Upper lobe of left lung (tissue), 6 donors: ENCODE data around the gene BFSP2. TPM values are rescaled to one million over a fixed set of nuclear protein-coding genes. Genes with fewer than 3 reads are reported as not detected.
"Not testable (repeated sequence)": the region's sequence is repeated elsewhere in the genome, so short reads cannot be mapped to it uniquely, and the experiment has no call there.

ENCODE experiments used
- ATAC-seq, 2 donors: fragments of 200-7000 bp; cut with Tn5 transposase; one replicate each; pipeline ENCODE4 v1.9.1; 2022; ENCODE audit warnings: mild to moderate bottlenecking in 2 of 2, moderate library complexity in 2 of 2; ENCODE audit not compliant: low FRiP score in 2 of 2
- DNase-seq, 2 donors: peaks; one replicate each; pipeline ENCODE4 v3.0.0-alpha.2; 2019 to 2020
- H3K27ac ChIP-seq, 4 donors: fragments of 200-600 bp; sonication (generic); one replicate each; pipeline ENCODE4 v1.5.1; 2016 to 2019
- H3K27me3 ChIP-seq, 4 donors: fragments of 200-600 bp; sonication (generic); one replicate each; pipeline ENCODE4 v1.5.1; 2017 to 2019
- H3K36me3 ChIP-seq, 4 donors: fragments of 200-600 bp; sonication (generic); one replicate each; pipeline ENCODE4 v1.5.1; 2016 to 2019
- H3K4me1 ChIP-seq, 4 donors: fragments of 200-600 bp; sonication (generic); one replicate each; pipeline ENCODE4 v1.5.1; 2018 to 2019
- H3K4me3 ChIP-seq, 4 donors: fragments of 200-600 bp; sonication (generic); one replicate each; pipeline ENCODE4 v1.5.1; 2017 to 2019; ENCODE audit warnings: mild to moderate bottlenecking in 2 of 4, moderate library complexity in 1 of 4
- H3K9me3 ChIP-seq, 4 donors: fragments of 200-600 bp; sonication (generic); one replicate each; pipeline ENCODE4 v1.5.1; 2018 to 2019
- EP300 ChIP-seq, 4 donors: sonication (generic); formaldehyde crosslinking; IDR thresholded peaks; one replicate each; pipeline ENCODE4 v1.5.1; 2017; ENCODE audit warnings: antibody characterized with exemption in 4 of 4, control low read depth in 2 of 4
- POLR2A ChIP-seq, 4 donors: fragments of 450-650 bp; IDR thresholded peaks; one replicate each; pipeline ENCODE4 v1.5.1; 2016 to 2017; ENCODE audit warnings: antibody characterized with exemption in 4 of 4, mild to moderate bottlenecking in 2 of 4
- POLR2AphosphoS5 ChIP-seq, 2 donors: sonication (generic); formaldehyde crosslinking; IDR thresholded peaks; one replicate each; pipeline ENCODE4 v1.5.1; 2017; ENCODE audit warnings: antibody characterized with exemption in 2 of 2
- WGBS, 2 donors: methylation state at CpG; one replicate each; pipeline ENCODE4 v1.1.5; 2017 to 2018; 5-methylcytosine and 5-hydroxymethylcytosine counted together
- total RNA-seq, 6 donors: library from RNA; depleted of rRNA in 4 of 6; stranded (reverse); fragments of >200 nt in 4 of 6; gene quantifications; one replicate each; pipeline versions ENCODE4 v1.1.0 to v1.2.1, GENCODE V29; 2016 to 2021
- TF ChIP-seq, protein P1 (sequence below), 6 experiments: fragments of 450-650 bp in 4 of 6; fragments of 200-600 bp in 2 of 6; sonication (generic) in 2 of 6; IDR thresholded peaks; one replicate each; pipeline ENCODE4 v1.5.1; 2016 to 2019; ENCODE audit warnings: antibody characterized with exemption in 6 of 6
- donor health status: DM: no; HTN: no; CAD: no; lungs with moderate emphysema.
- donor health status: DM: no; HTN: yes; CAD: no; lungs with severe emphysema.

The BFSP2 gene
- total RNA-seq, 6 donors from 2014 or later = 0.69 TPM; not detected in 5

DNA sequence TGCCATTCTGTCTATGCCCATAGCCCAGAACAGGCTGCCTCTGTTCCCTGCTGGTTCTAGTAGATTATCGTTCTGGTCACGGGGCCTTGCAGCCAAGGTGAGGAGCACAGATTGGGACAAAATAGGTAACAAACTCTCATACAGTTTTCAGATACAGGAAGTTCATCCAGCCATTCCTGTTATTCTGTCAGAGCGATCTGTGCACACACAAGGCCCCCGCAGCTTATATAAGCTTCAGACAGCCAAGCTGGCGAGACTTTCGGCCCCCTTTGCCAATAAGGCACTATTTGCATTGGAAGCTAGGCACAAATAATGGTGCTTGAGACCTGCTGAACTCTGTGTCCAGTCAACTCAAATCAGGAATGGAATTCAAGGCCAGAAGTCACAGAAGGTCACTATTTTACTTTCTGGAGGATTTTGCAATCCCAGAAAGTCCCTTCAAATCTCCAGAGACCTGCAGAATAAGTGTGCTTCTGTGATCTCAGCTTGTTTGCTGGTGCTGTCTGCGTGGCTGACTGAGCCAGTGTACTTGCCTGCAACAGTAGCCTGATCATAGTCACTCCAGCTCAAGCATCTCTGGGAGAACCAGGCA, 69.4 kb downstream of the BFSP2 start:
- Histone ChIP-seq H3K4me1 (peaks cover 6 to 22% (median 11%) of the 10 kb centered on the region in 4 donors), H3K4me3 (no peak overlapping the region), H3K9me3 (no peaks in the 10 kb centered on the region), H3K36me3 (no peaks in the 10 kb centered on the region), H3K27me3 (no peaks in the 10 kb centered on the region), H3K27ac (peak overlapping the region in 2 of 4 donors; percentile 30 to 46)
- ATAC-seq (peak in 1 of 2 donors; percentile 7), DNase-seq (peak in 1 of 2 donors; percentile 70)
- WGBS, 2 donors = 51 to 78% methylated on average over 6 to 7 of the region's 7 CpGs
- TF ChIP-seq, protein P1, sequence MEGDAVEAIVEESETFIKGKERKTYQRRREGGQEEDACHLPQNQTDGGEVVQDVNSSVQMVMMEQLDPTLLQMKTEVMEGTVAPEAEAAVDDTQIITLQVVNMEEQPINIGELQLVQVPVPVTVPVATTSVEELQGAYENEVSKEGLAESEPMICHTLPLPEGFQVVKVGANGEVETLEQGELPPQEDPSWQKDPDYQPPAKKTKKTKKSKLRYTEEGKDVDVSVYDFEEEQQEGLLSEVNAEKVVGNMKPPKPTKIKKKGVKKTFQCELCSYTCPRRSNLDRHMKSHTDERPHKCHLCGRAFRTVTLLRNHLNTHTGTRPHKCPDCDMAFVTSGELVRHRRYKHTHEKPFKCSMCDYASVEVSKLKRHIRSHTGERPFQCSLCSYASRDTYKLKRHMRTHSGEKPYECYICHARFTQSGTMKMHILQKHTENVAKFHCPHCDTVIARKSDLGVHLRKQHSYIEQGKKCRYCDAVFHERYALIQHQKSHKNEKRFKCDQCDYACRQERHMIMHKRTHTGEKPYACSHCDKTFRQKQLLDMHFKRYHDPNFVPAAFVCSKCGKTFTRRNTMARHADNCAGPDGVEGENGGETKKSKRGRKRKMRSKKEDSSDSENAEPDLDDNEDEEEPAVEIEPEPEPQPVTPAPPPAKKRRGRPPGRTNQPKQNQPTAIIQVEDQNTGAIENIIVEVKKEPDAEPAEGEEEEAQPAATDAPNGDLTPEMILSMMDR (IDR thresholded peaks at IDR 0.05) = no peak
- no peak for TF ChIP-seq EP300 (IDR thresholded peaks at IDR 0.05)
- no peak for TF ChIP-seq POLR2AphosphoS5 (IDR thresholded peaks at IDR 0.05)
- TF ChIP-seq POLR2A (IDR thresholded peaks at IDR 0.05) = no peak

DNA sequence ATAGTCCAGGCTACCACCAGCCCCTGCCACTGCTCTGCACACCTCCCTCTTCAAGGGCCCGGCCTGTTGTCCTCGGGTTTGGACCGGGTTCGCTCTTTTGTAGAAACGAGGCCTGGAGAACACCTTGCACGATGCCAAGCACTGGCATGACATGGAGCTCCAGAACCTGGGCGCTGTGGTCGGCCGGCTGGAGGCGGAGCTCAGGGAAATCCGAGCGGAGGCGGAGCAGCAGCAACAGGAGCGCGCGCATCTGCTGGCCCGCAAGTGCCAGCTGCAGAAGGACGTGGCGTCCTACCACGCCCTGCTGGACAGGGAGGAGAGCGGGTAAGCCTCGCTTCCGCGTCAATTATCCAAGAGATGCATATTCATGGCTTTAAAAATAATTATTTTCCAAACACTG, 72.4 kb downstream of the BFSP2 start:
- Histone ChIP-seq H3K27ac (no peak overlapping the region), H3K27me3 (no peaks in the 10 kb centered on the region), H3K4me1 (peaks cover 14 to 33% (median 23%) of the 10 kb centered on the region in 4 donors), H3K36me3 (no peaks in the 10 kb centered on the region), H3K4me3 (no peak overlapping the region), H3K9me3 (no peaks in the 10 kb centered on the region)
- ATAC-seq = peak; percentile 17 to 45
- DNase-seq = peak; percentile 49 to 87
- TF ChIP-seq POLR2AphosphoS5 (IDR thresholded peaks at IDR 0.05) (no peak), EP300 (IDR thresholded peaks at IDR 0.05) (no peak), POLR2A (IDR thresholded peaks at IDR 0.05) (no peak)
- TF ChIP-seq, protein P1 (IDR thresholded peaks at IDR 0.05) = no peak
- WGBS, 2 donors = 85 to 91% methylated on average over 16 to 24 of the region's 24 CpGs

DNA sequence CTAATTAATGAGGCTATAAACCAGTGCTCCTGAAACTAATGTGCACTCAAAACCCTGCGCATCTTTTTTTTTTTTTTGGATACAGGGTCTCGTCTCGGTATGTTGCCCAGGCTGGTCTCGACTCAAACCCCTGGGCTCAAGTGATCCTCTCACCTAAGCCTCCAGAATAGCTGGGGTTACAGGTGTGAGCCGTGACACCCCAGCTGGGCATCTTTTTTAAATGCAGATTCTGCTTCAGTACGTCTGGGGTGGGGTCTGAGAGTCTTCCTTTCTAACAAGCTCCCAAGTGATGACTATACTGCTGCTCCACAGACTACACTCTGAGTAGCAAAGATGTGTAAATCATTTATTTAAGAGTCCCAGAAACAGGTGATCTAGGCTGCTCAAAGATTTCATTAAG, 73.0 kb downstream of the BFSP2 start:
- Histone ChIP-seq H3K27me3 (no peaks in the 10 kb centered on the region), H3K9me3 (no peaks in the 10 kb centered on the region), H3K36me3 (no peaks in the 10 kb centered on the region), H3K4me3 (no peak overlapping the region), H3K27ac (no peak overlapping the region), H3K4me1 (peaks cover 14 to 33% (median 23%) of the 10 kb centered on the region in 4 donors)
- ATAC-seq (no peak), DNase-seq (no peak)
- WGBS, 2 donors = 81 to 89% methylated on average over 6 of the region's 6 CpGs
- TF ChIP-seq POLR2A (IDR thresholded peaks at IDR 0.05) = no peak
- no peak for TF ChIP-seq EP300 (IDR thresholded peaks at IDR 0.05)
- no peak for TF ChIP-seq POLR2AphosphoS5 (IDR thresholded peaks at IDR 0.05)

DNA sequence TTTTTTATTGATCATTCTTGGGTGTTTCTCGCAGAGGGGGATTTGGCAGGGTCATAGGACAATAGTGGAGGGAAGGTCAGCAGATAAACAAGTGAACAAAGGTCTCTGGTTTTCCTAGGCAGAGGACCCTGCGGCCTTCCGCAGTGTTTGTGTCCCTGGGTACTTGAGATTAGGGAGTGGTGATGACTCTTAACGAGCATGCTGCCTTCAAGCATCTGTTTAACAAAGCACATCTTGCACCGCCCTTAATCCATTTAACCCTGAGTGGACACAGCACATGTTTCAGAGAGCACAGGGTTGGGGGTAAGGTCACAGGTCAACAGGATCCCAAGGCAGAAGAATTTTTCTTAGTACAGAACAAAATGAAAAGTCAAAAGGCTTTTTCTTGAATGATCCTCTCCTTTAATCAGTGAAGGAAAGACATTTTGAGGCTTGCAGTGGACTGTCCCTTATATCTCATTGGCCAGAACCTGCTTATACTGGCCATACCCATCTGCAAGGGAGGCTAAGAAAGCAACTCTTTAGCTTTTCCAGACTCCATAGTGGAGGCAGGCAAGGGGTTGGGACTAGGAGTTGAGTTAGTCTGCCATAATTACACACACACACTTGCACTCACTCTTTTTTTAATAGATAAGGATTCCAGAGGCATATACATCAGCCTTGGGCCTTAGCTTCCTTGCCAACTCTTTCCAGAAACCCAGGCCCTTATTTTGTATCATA, 73.8 kb downstream of the BFSP2 start:
- not testable (repeated sequence) for H3K27me3 ChIP-seq, H3K9me3 ChIP-seq, DNase-seq, ATAC-seq, H3K36me3 ChIP-seq, H3K4me3 ChIP-seq
- peaks cover 14 to 33% (median 23%) of the 10 kb centered on the region in 4 donors for H3K4me1 ChIP-seq
- WGBS, 2 donors = 71 to 76% methylated on average over 1 to 3 of the region's 5 CpGs
- H3K27ac ChIP-seq = peak overlapping the region in 3 of 4 donors; percentile 4 to 43 (median 15)

DNA sequence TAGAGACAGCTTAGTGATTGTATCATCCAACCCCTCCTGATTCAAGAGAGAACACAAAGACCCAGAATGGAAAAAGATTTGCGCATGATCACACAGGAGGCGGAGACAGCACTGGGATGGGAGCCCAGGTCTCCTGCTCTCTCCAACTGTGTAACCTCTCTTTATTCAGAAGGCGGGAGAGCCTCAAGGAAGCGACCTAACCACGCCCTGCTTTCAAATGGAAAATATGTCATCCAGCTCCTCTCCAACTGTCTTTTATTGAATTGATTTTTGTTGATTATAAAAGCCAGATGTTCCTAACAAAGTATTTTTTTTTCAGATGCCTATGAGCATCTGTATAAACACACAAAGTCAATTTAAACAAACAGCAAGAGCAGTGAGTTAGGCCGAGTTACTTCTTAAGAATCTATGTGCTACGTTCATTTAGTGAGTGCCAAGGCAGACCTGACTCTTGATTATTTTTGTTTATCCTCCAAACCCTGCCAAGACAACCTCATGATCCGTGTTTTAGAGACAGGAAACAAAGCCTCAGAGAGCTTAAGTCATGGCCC, 74.5 kb downstream of the BFSP2 start:
- no peak for DNase-seq
- Histone ChIP-seq H3K36me3 (no peaks in the 10 kb centered on the region), H3K9me3 (no peaks in the 10 kb centered on the region), H3K4me3 (no peak overlapping the region), H3K27me3 (no peaks in the 10 kb centered on the region), H3K27ac (peak overlapping the region; percentile 15 to 71 (median 48)), H3K4me1 (peaks cover 14 to 27% (median 20%) of the 10 kb centered on the region in 4 donors)
- TF ChIP-seq EP300 (IDR thresholded peaks at IDR 0.05) = no peak
- no peak for TF ChIP-seq POLR2A (IDR thresholded peaks at IDR 0.05)
- TF ChIP-seq, protein P1 (IDR thresholded peaks at IDR 0.05) = no peak
- TF ChIP-seq POLR2AphosphoS5 (IDR thresholded peaks at IDR 0.05) = no peak
- peak; percentile 42 to 91 for ATAC-seq
- WGBS, 2 donors = 49 to 52% methylated on average over 8 of the region's 8 CpGs
